H9 (cell line): ENCODE data around the gene NRXN3. TPM values are rescaled to one million over a fixed set of nuclear protein-coding genes. Genes with fewer than 3 reads are reported as not detected.

ENCODE experiments used
- DNase-seq: peaks from one replicate; pipeline ENCODE4 v3.0.0-alpha.2; 2017
- H2AFZ ChIP-seq: one replicate; pipeline ENCODE4 v1.6.1; 2013; ENCODE audit warnings: mild to moderate bottlenecking, low read length, control low read depth, moderate library complexity
- H2AK5ac ChIP-seq: 2 replicates; pipeline ENCODE4 v1.6.1; 2013; ENCODE audit warnings: low read length, control low read depth, mixed read lengths; ENCODE audit not compliant: insufficient read length
- H2BK120ac ChIP-seq: one replicate; pipeline ENCODE4 v1.6.1; 2013; ENCODE audit warnings: low read depth, mild to moderate bottlenecking, low read length, control low read depth, inconsistent platforms; ENCODE audit not compliant: poor library complexity, severe bottlenecking
- H2BK12ac ChIP-seq: 2 replicates; pipeline ENCODE4 v1.6.1; 2013; ENCODE audit warnings: low read length, control low read depth, mixed read lengths, low read depth; ENCODE audit not compliant: insufficient read length
- H2BK15ac ChIP-seq: 2 replicates; pipeline ENCODE4 v1.6.1; 2013; ENCODE audit warnings: low read depth, low read length, control low read depth
- H2BK20ac ChIP-seq: one replicate; pipeline ENCODE4 v1.6.1; 2013; ENCODE audit warnings: low read depth, mild to moderate bottlenecking, low read length, control low read depth, inconsistent platforms; ENCODE audit not compliant: poor library complexity, severe bottlenecking
- H2BK5ac ChIP-seq: 2 replicates; pipeline ENCODE4 v1.6.1; 2013; ENCODE audit warnings: low read length, control low read depth, mixed read lengths; ENCODE audit not compliant: insufficient read length
- H3K14ac ChIP-seq: 2 replicates; pipeline ENCODE4 v1.6.1; 2013; ENCODE audit warnings: low read length, control low read depth; ENCODE audit not compliant: insufficient read depth
- H3K18ac ChIP-seq: 2 replicates; pipeline ENCODE4 v1.6.1; 2013; ENCODE audit warnings: low read depth, mild to moderate bottlenecking, mixed read lengths, low read length, control low read depth; ENCODE audit not compliant: insufficient read length
- H3K23ac ChIP-seq: 2 replicates; pipeline ENCODE4 v1.6.1; 2013; ENCODE audit warnings: low read length, control low read depth, mixed read lengths, low read depth; ENCODE audit not compliant: insufficient read length
- H3K23me2 ChIP-seq: 2 replicates; pipeline ENCODE4 v1.6.1; 2013; ENCODE audit warnings: low read depth, mild to moderate bottlenecking, mixed read lengths, low read length, control low read depth; ENCODE audit not compliant: insufficient read length, poor library complexity, severe bottlenecking
- H3K27ac ChIP-seq: 2 replicates; pipeline ENCODE4 v1.5.1; 2013; ENCODE audit warnings: low read length, control low read depth, mixed read lengths, low read depth; ENCODE audit not compliant: insufficient read length
- H3K27me3 ChIP-seq: 2 replicates; pipeline ENCODE4 v1.6.1; 2013; ENCODE audit warnings: low read length, control low read depth, inconsistent platforms; ENCODE audit not compliant: insufficient read depth
- H3K4ac ChIP-seq: 2 replicates; pipeline ENCODE4 v1.6.1; 2013; ENCODE audit warnings: low read depth, mild to moderate bottlenecking, control low read depth, inconsistent platforms, low read length, moderate library complexity
- H3K4me1 ChIP-seq: 2 replicates; pipeline ENCODE4 v1.6.1; 2013; ENCODE audit warnings: low read length, control low read depth, inconsistent platforms; ENCODE audit not compliant: insufficient read depth
- H3K4me2 ChIP-seq: 2 replicates; pipeline ENCODE4 v1.6.1; 2013; ENCODE audit warnings: low read length, control low read depth, mixed read lengths; ENCODE audit not compliant: insufficient read length, insufficient read depth
- H3K56ac ChIP-seq: 2 replicates; pipeline ENCODE4 v1.6.1; 2013; ENCODE audit warnings: low read depth, mild to moderate bottlenecking, mixed read lengths, low read length, control low read depth; ENCODE audit not compliant: insufficient read length
- H3K79me1 ChIP-seq: 2 replicates; pipeline ENCODE4 v1.6.1; 2013; ENCODE audit warnings: low read depth, mild to moderate bottlenecking, moderate library complexity, low read length, control low read depth, inconsistent platforms; ENCODE audit not compliant: insufficient read depth, poor library complexity, severe bottlenecking
- H3K79me2 ChIP-seq: 2 replicates; pipeline ENCODE4 v1.6.1; 2013; ENCODE audit warnings: low read length, control low read depth, inconsistent platforms; ENCODE audit not compliant: insufficient read depth
- H3K9ac ChIP-seq: 2 replicates; pipeline ENCODE4 v1.6.1; 2013; ENCODE audit warnings: low read length, control low read depth, mixed read lengths; ENCODE audit not compliant: insufficient read length; ENCODE audit errors: extremely low read depth
- H3K9me3 ChIP-seq: one replicate; pipeline ENCODE4 v1.6.1; 2013; ENCODE audit warnings: low read depth, low read length, inconsistent platforms; ENCODE audit not compliant: control insufficient read depth
- H3T11ph ChIP-seq: one replicate; pipeline ENCODE4 v1.6.1; 2013; ENCODE audit warnings: mild to moderate bottlenecking, low read length, control low read depth, inconsistent platforms
- H4K20me1 ChIP-seq: one replicate; pipeline ENCODE4 v1.6.1; 2013; ENCODE audit not compliant: control insufficient read depth, insufficient read length, insufficient read depth
- H4K5ac ChIP-seq: 2 replicates; pipeline ENCODE4 v1.6.1; 2013; ENCODE audit warnings: low read depth, mild to moderate bottlenecking, mixed read lengths, low read length, control low read depth; ENCODE audit not compliant: insufficient read length
- H4K8ac ChIP-seq: replicated peaks from 2 replicates; pipeline ENCODE4 v1.6.1; 2013; ENCODE audit warnings: low read length, control low read depth, mixed read lengths, low read depth; ENCODE audit not compliant: insufficient read length
- H4K91ac ChIP-seq: 2 replicates; pipeline ENCODE4 v1.6.1; 2013; ENCODE audit warnings: low read depth, mild to moderate bottlenecking, moderate library complexity, mixed read lengths, low read length, control low read depth; ENCODE audit not compliant: insufficient read length
- H3K27ac Mint-ChIP-seq, 3 experiments: 2 replicates in 2 of 3; 3 replicates in 1 of 3; pipeline ENCODE4 v1.8.0; 2020 to 2021; ENCODE audit warnings: mixed read lengths in 3 of 3, mild to moderate bottlenecking in 1 of 3, moderate library complexity in 1 of 3
- H3K27me3 Mint-ChIP-seq: 2 replicates; pipeline ENCODE4 v1.8.0; 2021; ENCODE audit warnings: low read depth, mild to moderate bottlenecking, moderate library complexity, mixed read lengths
- H3K36me3 Mint-ChIP-seq, 3 experiments: 2 replicates in 2 of 3; 3 replicates in 1 of 3; pipeline ENCODE4 v1.8.0; 2020 to 2021; ENCODE audit warnings: low read depth in 3 of 3, mixed read lengths in 3 of 3; ENCODE audit not compliant: insufficient read depth in 1 of 3
- H3K4me1 Mint-ChIP-seq, 2 experiments: 2 replicates each; pipeline ENCODE4 v1.8.0; 2020; ENCODE audit warnings: mixed read lengths in 2 of 2
- H3K4me3 Mint-ChIP-seq, 2 experiments: 2 replicates in 1 of 2; 3 replicates in 1 of 2; pipeline ENCODE4 v1.8.0; 2020 to 2021; ENCODE audit warnings: mild to moderate bottlenecking in 2 of 2, mixed read lengths in 2 of 2, moderate library complexity in 1 of 2
- H3K9me3 Mint-ChIP-seq, 2 experiments: 2 replicates in 1 of 2; 3 replicates in 1 of 2; pipeline ENCODE4 v1.8.0; 2020; ENCODE audit warnings: mild to moderate bottlenecking in 2 of 2, mixed read lengths in 2 of 2, moderate library complexity in 1 of 2
- WGBS: extraction: QIAGEN DNeasy Blood & Tissue Kit; methylation state at CpG from one replicate; pipeline ENCODE4 v1.1.7; 2013; ENCODE audit warnings: missing lambda C conversion rate, low lambda C conversion rate, mixed read lengths; ENCODE audit not compliant: insufficient read length; ENCODE audit errors: extremely low coverage; 5-methylcytosine and 5-hydroxymethylcytosine counted together
- total RNA-seq: library from RNA; stranded (reverse); gene quantifications from 2 replicates; pipeline ENCODE4 v1.2.1, GENCODE V29; 2021
- TF ChIP-seq, protein P1 (sequence below): fragments of 200-600 bp; sonication (generic); conservative IDR thresholded peaks from 3 replicates; pipeline ENCODE4 v1.8.0; 2021; ENCODE audit warnings: antibody characterized with exemption, mild to moderate bottlenecking

The NRXN3 gene
- total RNA-seq, 1 experiment from 2014 or later, result 1.8 TPM

DNA sequence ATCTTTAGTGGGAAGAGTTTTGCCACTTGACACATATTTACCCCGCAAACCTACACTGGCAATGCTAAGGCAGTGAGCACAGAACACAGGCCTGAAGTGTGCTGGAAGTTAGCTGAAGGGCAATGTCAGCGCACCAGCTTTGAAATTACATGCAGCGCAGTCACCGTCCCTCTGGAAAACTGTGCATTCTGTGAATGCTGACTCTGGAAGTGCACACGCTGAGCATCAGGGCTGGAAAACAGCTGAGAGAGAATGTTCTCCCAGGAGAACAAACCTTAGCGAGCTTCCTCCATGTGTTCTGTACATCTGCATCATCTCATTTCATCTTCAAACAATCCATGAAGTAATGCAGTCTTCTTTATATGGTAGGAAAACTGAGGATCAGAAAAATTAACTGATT, 448.2 kb downstream of the NRXN3 start:
- no peak for DNase-seq
- no peak overlapping the region for H3K4me3 Mint-ChIP-seq
- TF ChIP-seq, protein P1, sequence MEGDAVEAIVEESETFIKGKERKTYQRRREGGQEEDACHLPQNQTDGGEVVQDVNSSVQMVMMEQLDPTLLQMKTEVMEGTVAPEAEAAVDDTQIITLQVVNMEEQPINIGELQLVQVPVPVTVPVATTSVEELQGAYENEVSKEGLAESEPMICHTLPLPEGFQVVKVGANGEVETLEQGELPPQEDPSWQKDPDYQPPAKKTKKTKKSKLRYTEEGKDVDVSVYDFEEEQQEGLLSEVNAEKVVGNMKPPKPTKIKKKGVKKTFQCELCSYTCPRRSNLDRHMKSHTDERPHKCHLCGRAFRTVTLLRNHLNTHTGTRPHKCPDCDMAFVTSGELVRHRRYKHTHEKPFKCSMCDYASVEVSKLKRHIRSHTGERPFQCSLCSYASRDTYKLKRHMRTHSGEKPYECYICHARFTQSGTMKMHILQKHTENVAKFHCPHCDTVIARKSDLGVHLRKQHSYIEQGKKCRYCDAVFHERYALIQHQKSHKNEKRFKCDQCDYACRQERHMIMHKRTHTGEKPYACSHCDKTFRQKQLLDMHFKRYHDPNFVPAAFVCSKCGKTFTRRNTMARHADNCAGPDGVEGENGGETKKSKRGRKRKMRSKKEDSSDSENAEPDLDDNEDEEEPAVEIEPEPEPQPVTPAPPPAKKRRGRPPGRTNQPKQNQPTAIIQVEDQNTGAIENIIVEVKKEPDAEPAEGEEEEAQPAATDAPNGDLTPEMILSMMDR, result no peak
- H3K27ac ChIP-seq, result no peak overlapping the region
- H3K9me3 ChIP-seq, result no peaks in the 10 kb centered on the region
- no peak overlapping the region for H2BK20ac ChIP-seq
- no peaks in the 10 kb centered on the region for H3K79me1 ChIP-seq
- no peaks in the 10 kb centered on the region for H3K27me3 Mint-ChIP-seq
- no peaks in the 10 kb centered on the region for H3K23me2 ChIP-seq
- peak overlapping the region; percentile 26 for H2BK5ac ChIP-seq
- no peak overlapping the region for H4K91ac ChIP-seq
- H2BK12ac ChIP-seq, result no peak overlapping the region
- H3K9me3 Mint-ChIP-seq, result no peaks in the 10 kb centered on the region
- H3K27ac Mint-ChIP-seq, result no peak overlapping the region
- no peaks in the 10 kb centered on the region for H3K4me1 ChIP-seq
- H3K23ac ChIP-seq, result no peak overlapping the region
- H2AK5ac ChIP-seq, result no peak overlapping the region
- no peak overlapping the region for H3K56ac ChIP-seq
- no peaks in the 10 kb centered on the region for H3K36me3 Mint-ChIP-seq
- peaks cover 3% of the 10 kb centered on the region in 2 experiments; a peak in 1 of 4 replicates for H3K4me1 Mint-ChIP-seq
- no peak overlapping the region for H2AFZ ChIP-seq
- H3K27me3 ChIP-seq, result no peaks in the 10 kb centered on the region
- WGBS, result no CpG with 5 or more reads among the region's 6 CpGs
- H4K8ac ChIP-seq, result no peak overlapping the region
- no peak overlapping the region for H3K14ac ChIP-seq
- no peak overlapping the region for H3T11ph ChIP-seq
- H3K4ac ChIP-seq, result no peak overlapping the region
- H3K79me2 ChIP-seq, result no peaks in the 10 kb centered on the region
- H4K5ac ChIP-seq, result no peak overlapping the region
- H3K9ac ChIP-seq, result no peak overlapping the region
- no peaks in the 10 kb centered on the region for H4K20me1 ChIP-seq
- H3K4me2 ChIP-seq, result no peak overlapping the region
- no peak overlapping the region for H2BK15ac ChIP-seq
- peak overlapping the region; percentile 27 for H3K18ac ChIP-seq
- H2BK120ac ChIP-seq, result no peak overlapping the region
